GM23248 (cell line): ENCODE measurements around the gene FEM1B.

Experiments used
- EZH2 ChIP-seq: fragments of 200-600 bp; sonication (generic); IDR thresholded peaks from 2 replicates; pipeline ENCODE4 v1.6.1; 2018; ENCODE audit warnings: antibody characterized with exemption, mild to moderate bottlenecking; ENCODE audit not compliant: insufficient read depth, poor library complexity, severe bottlenecking
- EZH2phosphoT487 ChIP-seq: fragments of 200-600 bp; sonication (generic); IDR thresholded peaks from 2 replicates; pipeline ENCODE4 v1.6.1; 2018; ENCODE audit warnings: antibody characterized with exemption, moderate library complexity, mild to moderate bottlenecking, low read depth; ENCODE audit not compliant: insufficient read depth

DNA sequence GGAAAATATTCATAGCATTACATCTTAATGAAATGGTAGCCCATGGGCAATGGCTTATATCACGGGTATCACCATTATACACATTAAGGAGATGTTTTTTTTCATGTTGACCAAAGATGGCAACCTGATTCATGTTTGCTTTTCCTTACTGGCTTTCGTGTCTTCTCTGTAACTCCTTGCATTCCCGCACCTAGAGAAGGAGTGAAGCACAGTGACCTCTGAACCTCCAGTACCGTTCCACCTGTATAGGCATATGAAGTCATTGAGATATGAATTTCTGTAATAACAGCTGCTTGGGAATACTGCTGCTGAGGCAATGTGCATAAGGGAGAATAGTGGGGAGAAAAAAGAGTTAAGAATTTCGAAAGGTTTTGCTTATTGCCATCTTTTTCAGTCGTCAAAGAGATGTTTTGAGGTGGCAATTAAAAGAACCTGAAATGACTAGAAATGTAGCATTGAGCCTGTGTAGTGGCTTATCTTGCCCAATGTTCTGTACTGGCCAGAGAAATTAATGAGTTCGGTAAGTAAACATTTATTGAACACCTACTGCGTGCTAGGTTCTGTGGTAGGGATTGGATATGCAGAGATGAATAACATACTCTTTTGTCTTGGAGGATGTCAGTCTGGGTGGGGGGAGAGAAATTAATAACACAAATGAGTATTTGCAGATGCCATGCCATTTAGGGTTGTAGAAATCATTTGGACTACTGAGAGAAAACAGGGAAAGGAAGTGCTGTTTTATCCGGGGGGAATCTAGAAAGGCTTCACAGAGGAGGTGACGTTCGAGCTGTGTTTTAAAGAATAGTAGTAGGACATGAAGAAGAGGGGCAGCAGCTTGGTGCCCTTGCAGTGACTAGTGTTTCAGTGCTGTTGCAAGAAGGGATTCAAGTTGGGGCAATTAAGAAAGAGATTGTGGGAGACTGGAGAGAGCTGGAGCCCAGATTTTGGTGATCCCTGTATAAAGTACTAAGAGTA lies 2.5 kb downstream of the FEM1B start:
- TF ChIP-seq EZH2phosphoT487 (no peak), EZH2 (no peak)
